ENCODE data around the gene ARHGAP28.

Gene ARHGAP28

GRCh38 chr18:6866552-6867085 is 137.1 kb downstream of the ARHGAP28 start:
- no peak for DNase-seq (ENCODE audit: low spot score)
- no peak for FAIRE-seq

- FAIRE-seq (no peak), DNase-seq (ENCODE audit: low spot score) (no peak)
These were observed 138.5 kb downstream of the ARHGAP28 start for GRCh38 chr18:6868033-6868432.

- FAIRE-seq, result no peak
- no peak for DNase-seq (ENCODE audit: low spot score)
These were observed 142.1 kb downstream of the ARHGAP28 start for GRCh38 chr18:6871566-6871965.

GRCh38 chr18:6873040-6873751 is 143.7 kb downstream of the ARHGAP28 start:
- peak; percentile 87 for FAIRE-seq
- no peak for DNase-seq (ENCODE audit: low spot score)

- FAIRE-seq (no peak), DNase-seq (ENCODE audit: low spot score) (no peak)
These were observed 144.8 kb downstream of the ARHGAP28 start for GRCh38 chr18:6874315-6874714.

GRCh38 chr18:6875749-6876148 is 146.2 kb downstream of the ARHGAP28 start:
- FAIRE-seq, result peak; percentile 77
- DNase-seq (ENCODE audit: low spot score), result no peak

- peak; percentile 69 for DNase-seq (ENCODE audit: low spot score)
- FAIRE-seq, result peak; percentile 50
These were observed 147.1 kb downstream of the ARHGAP28 start for GRCh38 chr18:6876641-6877041.

- DNase-seq (ENCODE audit: low spot score), result no peak
- peak; percentile 44 for FAIRE-seq
These were observed 147.8 kb downstream of the ARHGAP28 start for GRCh38 chr18:6877288-6877687.

- no peak for DNase-seq (ENCODE audit: low spot score)
- FAIRE-seq, result peak; percentile 5
These were observed 149.2 kb downstream of the ARHGAP28 start for GRCh38 chr18:6878556-6879297.

GRCh38 chr18:6879508-6880195 is 150.1 kb downstream of the ARHGAP28 start:
- FAIRE-seq (peak; percentile 23), DNase-seq (ENCODE audit: low spot score) (no peak)

- no peak for DNase-seq (ENCODE audit: low spot score)
- FAIRE-seq, result no peak
These were observed 151.7 kb downstream of the ARHGAP28 start for GRCh38 chr18:6881034-6881820.

- no peak for DNase-seq (ENCODE audit: low spot score)
- no peak for FAIRE-seq
These were observed 152.9 kb downstream of the ARHGAP28 start for GRCh38 chr18:6882401-6882800.

- no peak for DNase-seq (ENCODE audit: low spot score)
- FAIRE-seq, result peak; percentile 69
These were observed 155.5 kb downstream of the ARHGAP28 start for GRCh38 chr18:6885006-6885481.

- FAIRE-seq, result peak; percentile 93
- peak; percentile 79 for DNase-seq (ENCODE audit: low spot score)
These were observed 156.7 kb downstream of the ARHGAP28 start for GRCh38 chr18:6885992-6886796.

- DNase-seq (ENCODE audit: low spot score), result no peak
- no peak for FAIRE-seq
These were observed 157.3 kb downstream of the ARHGAP28 start for GRCh38 chr18:6886797-6887330.

GRCh38 chr18:6891788-6892187 is 162.3 kb downstream of the ARHGAP28 start:
- DNase-seq (ENCODE audit: low spot score) (no peak), FAIRE-seq (peak; percentile 62)

GRCh38 chr18:6901286-6901926 is 171.9 kb downstream of the ARHGAP28 start:
- FAIRE-seq (peak; percentile 5), DNase-seq (ENCODE audit: low spot score) (no peak)

- peak; percentile 41 for DNase-seq (ENCODE audit: low spot score)
- FAIRE-seq, result peak; percentile 53
These were observed 187.6 kb downstream of the ARHGAP28 start for GRCh38 chr18:6917072-6917471.

All from urothelium cell line (cell line).